WI38 (cell line): ENCODE measurements around the gene TCEAL4.
A peak's percentile ranks its signal among the peaks of the same experiment; 100 is the strongest.

Source experiments
- H3K4me3 ChIP-seq: 2 replicates; pipeline ENCODE4 v1.5.1; 2011; ENCODE audit warnings: low read depth, mild to moderate bottlenecking, control low read depth, low read length
- CTCF ChIP-seq: IDR thresholded peaks from 2 replicates; pipeline ENCODE4 v1.5.1; 2012; ENCODE audit warnings: low read depth, mild to moderate bottlenecking, control low read depth, low read length

TCEAL4 gene

DNA sequence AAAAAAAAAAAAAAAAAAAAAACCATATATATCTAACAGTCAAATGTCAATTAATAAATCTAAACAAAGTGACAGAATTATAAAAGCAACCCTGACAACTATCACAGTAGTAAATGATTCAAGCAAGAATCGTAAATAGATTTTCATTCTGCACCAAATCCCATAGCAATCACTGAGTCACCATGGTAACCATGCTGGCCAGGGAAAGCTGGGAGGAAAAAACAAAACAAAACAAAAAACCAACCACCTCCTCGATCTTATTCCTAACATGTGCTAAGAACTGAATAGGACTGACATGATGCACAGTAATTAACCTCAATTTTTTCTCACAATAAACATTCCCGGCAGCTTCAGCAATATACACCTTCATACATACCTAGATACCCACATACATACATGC is 35.4 kb upstream of the TCEAL4 start:
- no peak overlapping the region for H3K4me3 ChIP-seq
- no peak for TF ChIP-seq CTCF

- H3K4me3 ChIP-seq: no peak overlapping the region
- no peak for TF ChIP-seq CTCF
These were observed 34.8 kb upstream of the TCEAL4 start for GRCh38 chrX:103550415-103551051.

DNA sequence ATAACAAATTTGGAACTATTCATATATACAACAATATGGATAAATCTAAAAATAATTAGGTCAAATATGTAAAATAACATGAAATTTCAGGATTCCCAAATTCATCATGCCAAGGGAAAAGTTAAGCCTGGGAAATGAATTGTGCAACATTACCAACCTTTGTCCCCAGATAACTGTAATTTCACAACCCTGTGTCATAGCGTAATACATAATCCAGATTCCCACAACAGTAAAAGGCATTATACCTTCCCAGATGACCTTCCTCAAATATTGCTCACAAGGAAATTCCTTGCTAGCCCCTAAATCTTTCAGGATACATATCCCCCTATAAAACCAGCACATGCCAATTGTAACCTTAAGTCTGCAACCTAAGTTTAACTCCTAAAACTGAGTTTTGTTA is 33.1 kb upstream of the TCEAL4 start:
- no peak overlapping the region for H3K4me3 ChIP-seq
- TF ChIP-seq CTCF: no peak

DNA sequence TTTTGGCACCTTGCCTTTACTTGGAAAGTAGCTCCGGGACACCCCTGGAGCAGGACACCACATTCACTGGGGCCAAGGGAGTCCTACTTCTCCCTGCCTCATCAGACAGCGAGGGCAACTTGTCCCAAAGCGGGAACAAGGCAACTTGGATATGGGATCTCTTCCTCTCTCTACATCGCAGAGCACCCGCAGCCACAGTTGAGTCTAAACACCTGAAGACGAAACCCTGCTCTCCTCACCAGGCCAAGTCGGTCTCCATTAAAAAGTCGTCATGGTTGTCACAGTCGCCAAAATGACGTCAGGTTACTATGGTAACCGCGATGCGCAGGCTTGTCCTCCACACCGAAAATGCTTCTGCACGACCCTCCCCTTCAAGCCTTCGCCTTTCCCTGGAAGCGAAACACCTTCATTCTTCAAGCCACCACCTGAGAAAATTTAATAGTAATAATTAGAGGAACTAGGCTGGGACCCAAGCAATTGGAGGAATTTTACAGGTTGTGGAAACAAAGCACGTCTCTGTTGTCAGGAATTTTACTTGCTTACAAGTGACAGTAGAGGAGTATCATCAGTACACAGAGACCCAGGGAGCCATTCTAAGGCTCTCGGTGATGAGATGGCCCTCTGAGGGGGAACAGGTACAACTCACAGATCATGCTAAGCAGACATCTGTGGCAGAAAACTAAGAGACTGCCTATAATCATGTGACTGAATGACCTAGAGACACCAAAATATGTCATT is 30.5 kb upstream of the TCEAL4 start:
- no peak for TF ChIP-seq CTCF
- peak overlapping the region; percentile 47 for H3K4me3 ChIP-seq

DNA sequence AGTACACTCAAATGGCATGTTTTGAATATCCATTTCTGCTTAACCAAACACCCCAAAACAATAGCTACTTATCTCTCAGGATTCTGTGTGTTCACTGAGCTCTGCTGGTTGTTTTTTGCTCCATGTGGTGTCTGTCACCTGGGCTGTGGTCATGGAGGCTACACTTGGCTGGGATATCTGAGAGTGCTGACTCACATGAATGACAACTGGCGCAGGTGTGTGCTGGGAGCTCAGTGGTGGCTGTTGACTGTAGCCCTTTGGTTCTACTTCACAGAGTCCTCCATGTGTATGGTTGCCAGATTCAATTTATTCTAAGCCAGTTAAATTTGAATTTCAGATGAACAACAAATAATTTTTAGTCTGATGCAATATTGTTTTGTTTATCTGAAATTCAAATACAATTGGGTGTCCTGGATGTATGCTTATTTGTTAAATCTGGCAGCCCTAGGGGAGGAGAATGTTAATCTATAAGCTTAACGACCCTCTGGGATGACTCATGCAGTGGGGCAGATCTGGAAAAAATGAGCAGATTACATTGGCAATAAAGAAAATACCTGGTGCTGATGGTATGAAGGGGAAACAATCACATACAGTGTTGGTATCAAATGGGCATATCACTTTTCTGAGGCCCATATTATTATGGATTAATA is 28.2 kb upstream of the TCEAL4 start:
- TF ChIP-seq CTCF: no peak
- H3K4me3 ChIP-seq: no peak overlapping the region

DNA sequence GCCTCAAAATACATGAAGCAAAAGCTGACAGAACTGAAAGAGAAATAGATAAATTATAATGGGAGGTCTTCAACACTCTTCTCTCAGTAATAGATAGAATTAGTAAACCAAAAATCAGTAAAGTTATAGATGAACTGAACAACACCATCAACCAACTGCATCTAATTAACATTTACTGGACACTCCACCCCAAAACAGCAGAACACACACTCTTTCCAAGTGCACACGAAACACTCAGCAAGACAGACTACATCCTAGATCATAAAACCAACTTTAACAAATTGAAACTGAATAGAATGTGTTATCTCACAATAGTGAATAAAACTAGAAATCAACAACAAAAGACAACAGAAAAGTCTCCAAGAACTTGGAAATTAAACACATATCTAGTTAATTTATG is 25.1 kb upstream of the TCEAL4 start:
- no peak overlapping the region for H3K4me3 ChIP-seq
- no peak for TF ChIP-seq CTCF

- H3K4me3 ChIP-seq: no peak overlapping the region
- no peak for TF ChIP-seq CTCF
These were observed 22.5 kb upstream of the TCEAL4 start for GRCh38 chrX:103562801-103563200.
